Testis (tissue), 2 donors: ENCODE results near the gene NADSYN1.

ENCODE experiments used
- CTCF ChIP-seq, 3 experiments: fragments of 450-650 bp in 2 of 3; fragments of 200-600 bp in 1 of 3; sonication (generic) in 1 of 3; IDR thresholded peaks; one replicate each; pipeline ENCODE4 v1.5.1; 2016 to 2019; ENCODE audit warnings: antibody characterized with exemption in 3 of 3, mild to moderate bottlenecking in 2 of 3, moderate library complexity in 1 of 3
- POLR2A ChIP-seq: fragments of 450-650 bp; IDR thresholded peaks from one replicate; pipeline ENCODE4 v1.6.1; 2017; ENCODE audit warnings: antibody characterized with exemption, mild to moderate bottlenecking, moderate library complexity

GRCh38 chr11:71502026-71502425 is 49.0 kb downstream of the NADSYN1 start:
- TF ChIP-seq CTCF (IDR thresholded peaks at IDR 0.05) (no peak), POLR2A (no peak)
